Measurements from ENCODE around the gene IL1RAPL1.

DNA sequence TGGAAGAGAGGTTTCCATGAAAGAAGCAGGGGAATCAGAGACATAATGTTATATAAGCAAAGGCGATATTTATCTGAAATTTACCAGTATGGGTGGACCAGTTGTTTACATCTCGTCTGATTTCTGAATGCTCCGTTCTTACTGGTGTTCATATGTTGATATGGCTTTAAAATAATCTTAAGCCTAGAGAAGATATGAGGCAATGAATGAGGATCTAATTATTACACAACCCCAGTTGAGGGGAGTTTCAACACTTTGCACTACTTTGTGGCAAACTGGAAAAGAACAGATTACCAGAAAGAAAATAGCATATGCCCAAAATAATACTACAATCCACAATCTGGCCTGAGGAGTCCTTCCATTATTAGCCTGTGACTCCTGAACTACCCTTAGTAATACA lies 1364.8 kb downstream of the IL1RAPL1 start:
- TF ChIP-seq GATA3 (IDR thresholded peaks at IDR 0.05; ENCODE audit: low read depth, low read length) (no peak), GATA2 (IDR thresholded peaks at IDR 0.05; ENCODE audit: low read depth, low read length) (no peak)
